Muscle of arm (tissue), 14 donors: ENCODE measurements around the gene RAB38. TPM values are rescaled to one million over a fixed set of nuclear protein-coding genes. Genes with fewer than 3 reads are reported as not detected.
A peak's percentile ranks its signal among the peaks of the same experiment; 100 is the strongest.

Experiments used
- DNase-seq: peaks from one replicate; pipeline ENCODE4 v3.0.0-alpha.2; 2013
- long read RNA-seq, 11 donors: transcript quantifications; one replicate each; lab custom pipeline, GENCODE V29; 2026
- polyA plus RNA-seq, 12 donors: library from polyadenylated mRNA; unstranded; fragments of 120-200 nt; gene quantifications; one replicate each; pipeline ENCODE4 v1.2.1, GENCODE V29; 2013; ENCODE audit not compliant: insufficient read length in 12 of 12

Gene RAB38
- 10 to 100 TPM in 1 of 12 donors, 1 to 10 TPM in 6, under 1 TPM in 3, not detected in 2; 0.71 to 15.5 (median 1.2) TPM for polyA plus RNA-seq
- long read RNA-seq, donor 1, partial matches to known transcripts = 0 of 4 reads
- long read RNA-seq, donor 1, other reads (novel, unspliced or antisense) = 0 of 4 reads
- long read RNA-seq, donor 2 = 0 reads
- long read RNA-seq, donor 3 = 0 reads
- long read RNA-seq, donor 4 = 0 reads
- long read RNA-seq, donor 5 = 0 reads
- long read RNA-seq, donor 6 = 0 reads
- long read RNA-seq, donor 7, partial matches to known transcripts = 0 of 2 reads
- long read RNA-seq, donor 7, other reads (novel, unspliced or antisense) = 0 of 2 reads
- long read RNA-seq, donor 8 = 0 reads
- long read RNA-seq, donor 9, partial matches to known transcripts = 0 of 2 reads
- long read RNA-seq, donor 9, other reads (novel, unspliced or antisense) = 0 of 2 reads
- long read RNA-seq, donor 10, partial matches to known transcripts = 0 of 1 reads
- long read RNA-seq, donor 10, other reads (novel, unspliced or antisense) = 0 of 1 reads
- long read RNA-seq, donor 11 = 0 reads

DNA sequence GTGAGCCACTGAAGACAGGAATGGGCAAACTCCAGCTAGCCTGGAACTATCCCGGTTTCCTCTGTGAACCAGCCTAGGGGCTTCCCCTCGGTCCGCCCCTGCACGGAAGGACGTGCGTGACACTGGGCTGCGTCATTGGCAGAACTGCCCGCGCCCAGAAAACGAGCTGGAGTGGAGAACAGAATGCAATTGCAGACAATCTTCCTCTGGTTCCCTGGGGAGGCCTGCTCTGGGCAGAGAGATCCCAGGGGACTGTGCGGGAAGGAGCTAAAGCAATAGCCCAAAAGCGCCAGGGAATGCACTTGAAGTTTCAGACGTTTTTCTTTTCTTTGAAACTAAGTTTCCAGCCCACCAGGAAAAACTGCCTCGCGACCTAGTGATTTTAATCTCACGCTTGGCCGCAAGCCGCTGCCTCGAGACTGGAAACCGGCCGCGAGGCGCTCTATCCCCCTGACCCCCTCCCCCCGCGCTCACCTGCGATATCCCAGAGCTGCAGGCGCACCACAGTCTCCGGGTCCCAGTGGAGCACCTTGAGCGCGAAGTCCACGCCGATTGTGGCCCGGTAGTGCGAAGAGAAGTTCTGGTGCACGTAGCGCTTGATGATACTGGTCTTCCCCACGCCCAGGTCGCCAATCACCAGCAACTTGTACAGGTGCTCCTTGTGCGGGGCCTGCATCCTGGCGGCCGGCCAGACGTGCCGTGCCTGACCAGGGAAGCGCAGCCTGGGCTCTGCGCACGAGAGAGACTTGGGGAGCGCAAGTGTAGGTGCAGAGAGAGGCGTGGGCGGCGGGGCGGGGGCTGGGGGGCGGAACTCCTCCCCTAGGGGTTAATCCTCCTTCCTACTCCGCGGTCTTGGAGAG lies at the start of gene RAB38:
RAB38 (minus strand) TSS at position 735 of the 860 bp plus-strand sequence; CDS start at position 676, 59 bp downstream.
- DNase-seq = peak; percentile 42

DNA sequence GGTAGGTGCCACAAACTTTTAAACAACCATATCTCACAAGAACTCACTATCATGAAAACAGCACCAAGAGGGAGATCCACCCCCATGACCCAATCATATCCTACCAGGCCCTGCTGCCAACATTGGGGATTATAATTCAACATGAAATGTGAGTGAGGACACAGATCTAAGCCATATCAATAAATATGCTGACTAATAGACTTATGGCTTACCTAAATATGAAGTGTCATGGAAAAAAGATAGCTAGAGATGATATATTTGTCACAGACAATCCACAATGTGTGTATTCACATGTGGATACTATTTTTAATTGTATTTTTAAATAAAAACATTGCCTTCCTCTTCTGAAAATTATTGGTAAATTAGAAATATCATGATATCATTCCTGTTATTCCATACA lies 38.2 kb upstream of the RAB38 start:
- DNase-seq = no peak

DNA sequence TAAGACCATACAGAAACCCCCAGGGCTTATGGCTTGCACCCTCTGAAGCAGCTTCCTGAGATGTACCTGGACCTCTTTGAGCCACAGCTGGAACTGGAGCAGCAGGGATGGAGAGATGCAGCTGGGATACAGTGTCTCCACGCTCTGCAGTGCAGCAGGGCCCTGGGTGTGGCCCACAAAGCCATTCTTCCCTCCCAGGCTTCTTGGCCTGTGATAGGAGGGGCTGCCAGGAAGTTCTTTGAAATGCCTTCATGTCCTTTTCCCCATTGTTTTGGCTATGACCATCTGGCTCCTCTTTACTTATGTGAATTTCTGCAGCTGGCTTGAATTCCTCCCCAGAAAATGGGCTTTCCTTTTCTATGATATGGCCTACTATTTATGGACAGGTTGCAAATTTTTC lies 37.1 kb upstream of the RAB38 start:
- DNase-seq = no peak

DNA sequence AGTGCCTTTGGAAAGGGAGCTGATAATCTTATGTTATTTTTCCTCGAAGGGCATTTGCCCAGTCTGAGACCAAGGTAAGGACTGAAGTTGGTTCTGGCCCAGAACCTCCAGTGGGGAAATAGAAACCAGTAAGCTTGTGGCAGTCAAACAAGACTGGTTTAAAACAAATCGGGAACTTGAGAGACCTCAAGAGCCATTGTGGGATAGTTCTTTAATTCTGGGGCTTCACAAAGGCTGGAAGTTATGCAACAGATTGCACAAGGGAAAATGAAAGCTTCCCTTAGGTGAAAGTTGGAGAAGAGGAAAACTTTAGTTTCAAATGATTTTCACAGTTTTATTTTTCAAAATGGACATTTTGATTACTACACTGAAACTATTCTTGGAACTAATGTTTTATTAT lies 33.5 kb upstream of the RAB38 start:
- no peak for DNase-seq

DNA sequence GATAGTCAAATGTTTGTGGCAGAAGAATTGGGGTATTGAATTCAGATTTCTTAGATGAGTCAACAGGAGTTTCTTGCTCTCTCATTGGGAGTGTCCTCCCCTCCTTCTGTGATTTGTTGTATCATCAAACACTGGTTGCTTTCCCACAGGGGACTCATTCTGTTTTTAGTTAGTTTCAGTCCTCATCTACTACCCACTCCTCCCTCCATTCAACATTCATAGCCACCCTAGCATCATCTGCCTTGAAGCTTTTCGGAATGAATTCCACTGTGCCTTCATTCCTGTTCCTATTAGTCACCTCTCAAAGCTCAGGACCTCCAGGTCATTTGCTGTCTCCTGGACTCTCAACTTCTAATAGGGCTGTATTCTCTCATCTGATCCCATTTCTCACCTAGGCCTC lies 31.5 kb upstream of the RAB38 start:
- DNase-seq = no peak

DNA sequence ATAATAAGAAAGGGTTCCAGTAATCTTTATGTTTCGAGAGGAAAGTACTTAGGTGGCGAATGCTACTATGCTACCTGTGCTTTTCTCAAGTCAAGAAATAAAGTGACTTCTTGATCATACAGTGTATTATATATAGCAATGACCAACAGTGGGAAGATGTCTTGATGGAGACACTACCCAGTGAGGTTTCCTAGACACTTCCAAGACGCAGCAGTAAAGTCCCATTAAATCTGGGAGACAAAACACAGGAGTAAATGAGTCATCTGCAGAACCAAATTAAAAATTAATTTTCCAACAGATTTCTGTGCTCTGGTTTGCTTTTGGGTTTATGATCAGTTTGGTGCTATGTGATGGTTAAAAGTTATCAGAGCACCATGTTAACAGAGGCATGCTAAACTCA lies 29.1 kb upstream of the RAB38 start:
- no peak for DNase-seq

DNA sequence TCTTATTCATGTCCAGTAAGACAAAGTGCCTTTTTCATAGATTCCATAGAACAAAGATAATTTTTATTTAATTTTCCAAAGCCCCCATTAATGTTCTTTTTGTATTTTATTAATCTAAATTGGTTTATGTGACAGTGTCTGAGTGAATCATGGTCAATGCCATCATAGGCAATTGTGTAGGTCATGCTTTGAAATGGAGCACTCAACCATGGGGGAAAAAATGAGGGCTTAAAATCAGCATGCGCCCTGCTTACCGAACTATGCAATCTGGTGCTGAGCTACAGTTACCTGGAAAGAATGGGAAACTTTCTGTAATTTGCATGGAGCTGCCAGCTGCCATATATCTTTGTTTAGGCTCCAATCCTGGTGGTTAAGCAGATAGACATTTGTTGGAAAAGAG lies 28.4 kb upstream of the RAB38 start:
- DNase-seq = no peak

DNA sequence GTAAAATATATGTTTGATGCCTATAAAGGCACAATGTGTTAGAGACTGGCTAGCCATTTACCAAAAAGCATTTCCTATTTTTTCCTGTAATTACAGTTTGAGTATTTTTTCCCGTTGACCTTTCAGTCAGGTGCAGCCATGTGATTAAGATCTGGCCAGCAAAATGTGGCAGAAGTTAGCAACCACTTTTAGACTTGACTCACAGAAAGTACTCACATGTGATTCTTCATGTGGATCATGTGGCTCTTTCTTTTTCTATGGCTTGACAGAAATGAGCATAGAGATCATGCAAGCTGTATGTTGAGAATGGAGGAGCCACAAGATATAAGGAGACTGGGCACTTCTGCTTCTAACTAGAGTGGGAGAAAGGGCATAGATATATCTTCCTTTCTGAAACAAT lies 27.3 kb upstream of the RAB38 start:
- DNase-seq = no peak

DNA sequence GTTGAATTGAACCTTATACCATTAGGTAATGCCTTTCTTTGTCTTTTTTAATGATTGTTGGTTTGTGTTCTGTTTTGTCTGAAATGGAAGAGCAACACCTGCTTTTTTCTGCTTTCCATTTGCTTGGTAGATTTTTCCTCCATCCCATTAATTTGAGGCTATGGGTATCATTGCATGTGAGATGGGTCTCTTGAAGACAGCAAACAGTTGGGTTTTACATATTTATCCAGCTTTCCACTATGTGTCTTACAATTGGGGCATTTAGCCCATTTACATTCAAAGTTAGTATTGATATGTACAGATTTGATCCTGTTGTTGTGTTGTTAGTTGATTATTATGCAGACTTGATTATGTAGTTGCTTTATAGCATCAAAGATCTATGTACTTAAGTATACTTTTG lies 21.1 kb upstream of the RAB38 start:
- DNase-seq = no peak

DNA sequence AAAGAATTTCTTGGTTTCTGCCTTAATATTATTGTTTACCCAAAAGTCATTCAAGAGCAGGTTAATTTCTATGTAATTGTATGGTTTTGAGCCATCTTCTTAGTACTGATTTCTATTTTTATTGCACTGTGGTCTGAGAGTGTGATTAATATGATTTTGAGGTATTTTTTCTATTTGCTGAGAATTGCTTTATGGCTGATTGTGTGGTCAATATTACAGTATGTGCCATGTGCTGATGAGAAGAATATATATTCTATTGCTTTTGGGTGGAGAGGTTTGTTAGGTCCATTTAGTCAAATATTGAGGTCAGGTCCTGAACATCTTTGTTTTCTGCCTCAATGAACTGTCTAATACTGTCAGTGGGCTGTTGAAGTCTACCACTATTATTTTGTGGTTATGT lies 20.7 kb upstream of the RAB38 start:
- DNase-seq = no peak

DNA sequence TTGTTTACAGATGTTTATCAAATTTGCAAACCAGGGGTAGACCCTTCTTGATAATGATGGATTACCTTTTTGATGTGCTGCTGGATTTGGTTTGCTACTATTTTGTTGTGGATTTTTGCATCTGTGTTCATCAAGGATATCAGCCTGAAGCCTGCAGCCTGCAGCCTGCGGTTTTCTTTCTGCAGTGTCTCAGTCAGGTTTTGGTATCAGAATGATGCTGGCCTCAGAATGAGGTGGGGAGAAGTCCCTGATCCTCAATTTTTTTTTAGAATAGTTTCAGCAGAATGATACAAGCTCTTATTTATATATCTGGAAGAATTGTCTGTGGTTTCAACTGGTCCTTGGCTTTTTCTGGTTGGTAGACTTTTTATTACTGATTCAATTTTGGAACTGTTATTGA lies 19.7 kb upstream of the RAB38 start:
- no peak for DNase-seq

DNA sequence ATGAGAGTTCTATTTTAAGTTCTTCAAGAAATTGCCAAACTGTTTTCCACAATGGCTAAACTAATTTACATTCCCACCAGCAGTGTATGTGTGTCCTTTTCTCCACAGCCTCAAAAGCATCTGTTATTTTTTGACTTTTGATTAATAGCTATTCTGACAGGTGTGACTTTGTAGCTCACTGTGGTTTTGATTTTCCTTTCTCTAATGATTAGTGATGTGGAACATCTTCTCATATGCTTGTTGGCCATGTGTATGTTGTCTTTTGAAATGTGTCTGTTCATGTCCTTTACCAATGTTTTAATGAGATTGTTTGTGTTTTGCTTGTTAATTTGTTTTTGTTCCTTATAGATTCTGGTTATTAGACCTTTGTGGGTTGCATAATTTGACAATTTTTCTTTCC lies 18.0 kb upstream of the RAB38 start:
- no peak for DNase-seq

DNA sequence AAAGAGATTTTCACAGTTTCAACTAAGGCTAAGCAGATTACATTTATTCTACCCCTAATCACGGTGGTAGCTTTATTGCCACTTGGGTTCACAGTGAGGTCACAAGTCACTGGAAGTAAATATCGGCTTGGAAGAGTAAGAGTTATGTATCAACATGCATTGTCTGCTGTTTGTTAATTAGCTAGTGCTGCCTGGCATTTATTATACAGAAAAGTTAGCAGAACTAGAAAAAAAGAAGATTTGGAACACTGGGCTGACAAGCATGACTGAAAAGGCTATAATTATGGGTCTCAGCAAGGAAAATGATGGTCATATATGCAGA lies 13.7 kb upstream of the RAB38 start:
- DNase-seq = no peak

DNA sequence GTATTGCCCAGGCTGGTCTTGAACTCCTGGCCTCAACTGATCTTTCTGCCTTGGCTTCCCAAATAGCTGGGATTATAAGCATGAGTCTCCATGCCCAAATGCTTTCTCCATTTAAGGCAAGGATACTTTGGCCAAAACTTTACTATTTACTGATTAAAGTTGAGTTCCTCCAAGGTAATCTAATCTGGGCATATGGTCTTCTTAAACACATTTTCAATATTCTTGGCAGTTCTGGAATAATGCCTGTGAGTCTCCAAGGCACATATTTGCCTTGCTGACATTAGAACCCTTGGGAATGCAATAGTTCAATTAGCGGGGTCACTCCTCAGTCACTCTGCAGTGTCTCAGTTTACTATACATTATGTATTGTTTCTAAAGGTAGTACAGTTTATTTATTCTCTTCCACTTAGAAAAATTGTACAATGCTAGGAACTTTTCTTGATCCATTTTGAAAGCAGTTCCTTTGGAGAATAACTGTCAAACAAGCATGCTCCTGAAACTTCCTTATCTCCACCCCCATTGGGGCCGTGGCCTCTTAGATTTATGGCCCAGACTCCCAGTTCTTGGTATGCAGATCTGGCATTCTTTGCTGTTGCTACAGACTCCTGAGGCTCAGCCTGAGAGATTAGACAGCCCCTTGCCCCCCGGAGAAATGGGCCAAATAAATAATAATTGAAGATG lies 13.1 kb upstream of the RAB38 start:
- no peak for DNase-seq

DNA sequence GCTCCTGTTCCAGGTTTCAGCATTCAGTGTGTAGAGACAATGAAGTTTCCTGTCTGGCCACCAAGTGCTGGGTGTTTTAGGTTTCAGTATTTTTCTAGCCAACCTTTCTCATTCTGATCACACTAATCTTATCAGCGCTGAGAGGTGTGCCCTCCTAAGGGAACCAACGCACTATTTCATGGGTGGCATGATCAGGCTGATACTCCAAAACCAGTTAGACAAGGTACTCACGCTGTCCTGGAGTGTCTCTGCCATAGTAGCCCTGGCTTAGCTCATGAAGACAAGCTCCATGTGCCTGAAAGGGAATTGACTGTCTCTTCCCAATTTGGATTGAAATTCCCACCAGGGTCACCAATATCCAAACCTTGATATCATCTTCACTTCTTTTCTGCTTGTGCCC lies 8.0 kb upstream of the RAB38 start:
- DNase-seq = no peak

DNA sequence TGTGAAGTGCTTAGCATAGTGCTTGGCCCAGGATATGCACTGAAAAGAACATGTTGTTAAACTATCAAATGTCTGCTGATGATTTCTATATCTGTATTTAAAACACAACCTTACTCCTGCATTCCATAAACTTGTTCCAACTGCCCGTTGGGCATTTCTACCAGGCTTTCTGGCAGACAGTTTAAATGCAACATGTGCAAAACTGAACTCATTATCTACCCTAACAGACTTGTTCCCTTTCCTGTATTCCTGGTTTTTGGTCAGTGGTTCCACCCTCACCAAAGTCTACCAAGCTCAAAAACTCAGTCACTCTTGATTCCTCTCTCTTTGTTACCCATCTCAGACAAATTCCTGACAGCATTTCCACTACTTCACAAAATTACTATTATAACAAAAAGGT lies 6.5 kb upstream of the RAB38 start:
- DNase-seq = no peak

DNA sequence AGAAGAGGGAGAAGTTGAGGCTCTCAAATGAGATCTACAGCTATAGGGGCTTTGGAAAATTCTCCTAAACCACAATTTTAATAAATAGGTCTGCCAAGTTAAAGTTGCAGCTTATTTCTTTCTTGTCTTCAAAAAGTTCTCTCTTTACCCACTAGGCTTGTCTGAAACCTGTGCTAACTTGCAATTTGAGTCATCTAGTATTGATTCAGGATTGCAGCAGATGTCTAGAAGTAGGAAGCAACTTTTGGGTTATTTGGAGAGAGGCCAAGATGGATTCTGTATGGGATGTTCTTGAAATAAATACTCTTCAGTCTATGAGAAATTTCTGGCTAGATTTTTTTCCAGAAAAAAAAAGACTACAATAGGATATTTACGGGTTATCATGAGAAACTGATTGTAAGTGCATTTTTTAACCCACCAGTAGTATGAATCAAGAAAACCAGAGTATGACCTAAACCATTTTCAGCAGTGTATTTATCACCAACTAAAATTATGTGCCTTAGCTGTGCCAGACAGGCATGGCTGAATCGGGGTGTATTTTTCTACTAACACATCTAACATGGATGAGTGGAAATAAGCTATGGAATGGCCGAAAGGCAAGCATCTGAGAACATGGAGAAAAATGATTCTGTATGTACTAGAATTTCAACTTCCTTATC lies 4.9 kb upstream of the RAB38 start:
- DNase-seq = no peak

DNA sequence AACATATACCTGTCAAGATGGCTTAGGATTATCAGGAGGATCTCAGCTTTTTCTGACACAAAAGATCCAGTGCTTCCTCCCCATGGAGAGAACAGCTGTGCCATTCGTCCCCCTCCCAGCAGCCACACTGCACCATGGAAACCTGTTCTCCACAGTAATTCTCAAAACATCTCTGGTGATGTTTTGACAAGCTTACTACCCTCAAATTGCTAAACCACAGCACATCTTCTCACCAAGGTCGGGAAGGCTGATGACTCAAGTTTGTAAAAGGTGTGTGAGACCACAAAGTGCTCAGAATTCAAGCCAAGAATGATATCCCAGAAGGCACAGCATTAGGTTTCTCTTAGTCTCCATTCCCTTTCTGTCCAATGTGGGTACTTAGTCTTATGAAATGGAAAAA lies 3.9 kb upstream of the RAB38 start:
- no peak for DNase-seq

DNA sequence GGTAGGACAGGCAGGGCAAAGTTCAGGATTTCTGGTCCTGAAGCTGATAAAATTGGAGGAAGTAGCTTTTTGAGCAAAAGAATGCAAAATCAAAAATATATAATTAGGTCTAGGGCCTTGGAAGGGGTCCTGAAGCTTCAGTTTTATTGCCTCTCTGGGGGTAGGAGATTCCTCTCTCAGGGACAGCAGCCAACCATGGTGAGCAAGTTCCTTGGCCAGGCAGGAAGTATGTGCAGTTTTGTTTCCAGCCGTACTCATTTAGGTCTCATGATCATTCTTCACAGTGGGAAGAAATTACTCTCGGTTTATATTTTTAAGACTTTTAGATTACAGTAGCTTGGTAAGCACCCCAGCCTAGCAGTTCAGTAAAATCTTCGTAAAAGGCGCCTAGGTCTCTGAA lies 2.9 kb upstream of the RAB38 start:
- DNase-seq = no peak

DNA sequence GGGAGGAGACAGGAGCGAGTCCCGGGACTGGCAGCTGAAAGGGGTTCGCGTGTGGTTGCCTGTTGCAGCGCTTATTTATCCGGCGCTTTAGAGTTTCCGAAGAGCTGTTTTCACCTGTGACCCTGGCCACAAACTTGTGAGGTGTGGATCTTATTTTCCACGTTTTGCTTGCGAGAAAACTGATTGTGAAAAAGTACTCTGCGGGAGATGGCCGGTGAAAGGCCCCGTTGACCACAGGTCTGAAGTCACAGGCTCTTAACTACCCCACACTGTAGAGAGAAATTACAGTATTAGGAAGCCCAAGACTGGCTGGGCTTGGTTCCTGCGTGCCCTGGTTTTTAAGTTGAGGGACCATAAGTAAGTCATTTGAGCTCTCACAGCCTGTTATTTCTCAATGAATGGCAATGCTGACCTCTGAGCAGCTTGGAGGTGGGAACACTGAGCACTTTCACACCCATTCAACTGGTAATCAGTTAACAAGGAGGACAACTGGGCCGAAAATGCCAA lies 379 bp upstream of the RAB38 start:
- no peak for DNase-seq

DNA sequence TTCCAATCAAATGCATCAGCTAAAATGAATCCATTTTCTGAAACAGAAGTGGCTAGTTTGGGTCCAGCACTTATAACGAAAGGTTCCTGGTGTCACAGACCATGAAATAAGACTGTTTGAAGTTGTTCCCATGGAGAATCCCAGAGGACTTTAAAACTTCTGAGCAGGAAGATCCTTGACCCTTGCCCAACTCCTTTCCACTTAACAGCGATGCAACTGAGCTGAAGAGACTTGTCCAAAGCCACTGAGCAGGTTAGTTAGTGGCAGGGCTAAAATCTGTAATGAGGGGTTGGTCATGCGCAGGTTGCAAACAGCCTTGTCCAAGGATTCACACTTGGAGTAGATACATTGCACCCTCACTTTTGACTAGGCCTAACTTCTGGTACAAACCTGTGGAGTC lies 1.3 kb downstream of the RAB38 start:
- no peak for DNase-seq

DNA sequence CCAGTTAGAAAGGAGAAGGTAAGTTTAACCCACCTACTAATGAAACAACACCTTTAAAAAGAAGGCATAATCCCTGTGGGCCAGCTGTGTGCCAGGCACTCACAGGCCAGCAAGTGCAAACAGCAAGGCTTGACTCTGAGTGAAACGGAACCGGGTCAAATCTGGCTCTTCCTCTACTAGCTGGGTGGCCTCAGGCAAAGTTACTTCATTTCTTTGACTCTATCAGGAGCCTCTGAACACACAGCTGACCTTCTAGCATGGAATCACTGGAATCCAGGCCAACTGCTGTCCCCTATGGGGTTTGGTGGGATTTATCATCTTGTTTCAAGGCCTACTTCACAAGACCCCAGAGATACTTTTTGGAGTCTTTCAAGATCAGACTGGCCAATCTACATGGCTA lies 3.3 kb downstream of the RAB38 start:
- DNase-seq = no peak
